HEK293T (cell line): ENCODE results near the gene ZNF70.

ENCODE experiments used
- CTCF ChIA-PET: fragments of 350-600 bp; formaldehyde crosslinking; extraction: SDS; loops from one replicate; lab custom pipeline; 2021; ENCODE audit warnings: antibody characterized with exemption, inconsistent platforms; lab: Yijun Ruan, JAX
- POLR2A ChIA-PET: fragments of 350-600 bp; formaldehyde crosslinking; extraction: SDS; loops from one replicate; lab custom pipeline; 2020; ENCODE audit warnings: antibody characterized with exemption, inconsistent platforms; lab: Yijun Ruan, JAX
- DNase-seq: peaks from one replicate; pipeline ENCODE4 v3.0.0; 2012; ENCODE audit warnings: mixed read lengths; ENCODE audit errors: extremely low spot score
- ARNT ChIP-seq: fragments of 450-650 bp; IDR thresholded peaks from 2 replicates; pipeline ENCODE4 v1.6.1; 2017; ENCODE audit warnings: mild to moderate bottlenecking
- BHLHE40 ChIP-seq: fragments of 450-650 bp; IDR thresholded peaks from 2 replicates; pipeline ENCODE4 v1.6.1; 2016; ENCODE audit warnings: mild to moderate bottlenecking, moderate library complexity, borderline replicate concordance
- CTBP1 ChIP-seq: fragments of 450-650 bp; IDR thresholded peaks from 2 replicates; pipeline ENCODE4 v1.6.1; 2016; ENCODE audit warnings: borderline replicate concordance
- ELF4 ChIP-seq: fragments of 450-650 bp; IDR thresholded peaks from 2 replicates; pipeline ENCODE4 v1.6.1; 2017; ENCODE audit warnings: antibody characterized with exemption
- FOXA1 ChIP-seq: fragments of 450-650 bp; IDR thresholded peaks from 2 replicates; pipeline ENCODE4 v1.6.1; 2016; ENCODE audit warnings: mild to moderate bottlenecking
- FOXK2 ChIP-seq: fragments of 450-650 bp; IDR thresholded peaks from 2 replicates; pipeline ENCODE4 v1.6.1; 2016; ENCODE audit warnings: mild to moderate bottlenecking
- FOXM1 ChIP-seq: fragments of 450-650 bp; IDR thresholded peaks from 2 replicates; pipeline ENCODE4 v1.6.1; 2017; ENCODE audit warnings: mild to moderate bottlenecking, borderline replicate concordance
- HDGF ChIP-seq: fragments of 450-650 bp; IDR thresholded peaks from 2 replicates; pipeline ENCODE4 v1.6.1; 2017; ENCODE audit warnings: antibody characterized with exemption, borderline replicate concordance
- L3MBTL2 ChIP-seq: fragments of 450-650 bp; conservative IDR thresholded peaks from 2 replicates; pipeline ENCODE4 v1.6.1; 2016; ENCODE audit warnings: mild to moderate bottlenecking
- LEF1 ChIP-seq: fragments of 450-650 bp; IDR thresholded peaks from 2 replicates; pipeline ENCODE4 v1.6.1; 2017; ENCODE audit warnings: mild to moderate bottlenecking, borderline replicate concordance
- NFRKB ChIP-seq: fragments of 450-650 bp; IDR thresholded peaks from 2 replicates; pipeline ENCODE4 v1.6.1; 2016; ENCODE audit warnings: mild to moderate bottlenecking, moderate library complexity
- SP1 ChIP-seq: fragments of 450-650 bp; IDR thresholded peaks from 2 replicates; pipeline ENCODE4 v1.6.1; 2017
- SUZ12 ChIP-seq: fragments of 450-650 bp; IDR thresholded peaks from 2 replicates; pipeline ENCODE4 v1.6.1; 2016; ENCODE audit warnings: mild to moderate bottlenecking
- TARDBP ChIP-seq: fragments of 450-650 bp; IDR thresholded peaks from 2 replicates; pipeline ENCODE4 v1.6.1; 2016
- ZNF384 ChIP-seq: fragments of 450-650 bp; IDR thresholded peaks from 2 replicates; pipeline ENCODE4 v1.6.1; 2016
- TF ChIP-seq, protein P1 (sequence below): fragments of 450-650 bp; IDR thresholded peaks from 2 replicates; pipeline ENCODE4 v1.6.1; 2016

ZNF70 gene

DNA sequence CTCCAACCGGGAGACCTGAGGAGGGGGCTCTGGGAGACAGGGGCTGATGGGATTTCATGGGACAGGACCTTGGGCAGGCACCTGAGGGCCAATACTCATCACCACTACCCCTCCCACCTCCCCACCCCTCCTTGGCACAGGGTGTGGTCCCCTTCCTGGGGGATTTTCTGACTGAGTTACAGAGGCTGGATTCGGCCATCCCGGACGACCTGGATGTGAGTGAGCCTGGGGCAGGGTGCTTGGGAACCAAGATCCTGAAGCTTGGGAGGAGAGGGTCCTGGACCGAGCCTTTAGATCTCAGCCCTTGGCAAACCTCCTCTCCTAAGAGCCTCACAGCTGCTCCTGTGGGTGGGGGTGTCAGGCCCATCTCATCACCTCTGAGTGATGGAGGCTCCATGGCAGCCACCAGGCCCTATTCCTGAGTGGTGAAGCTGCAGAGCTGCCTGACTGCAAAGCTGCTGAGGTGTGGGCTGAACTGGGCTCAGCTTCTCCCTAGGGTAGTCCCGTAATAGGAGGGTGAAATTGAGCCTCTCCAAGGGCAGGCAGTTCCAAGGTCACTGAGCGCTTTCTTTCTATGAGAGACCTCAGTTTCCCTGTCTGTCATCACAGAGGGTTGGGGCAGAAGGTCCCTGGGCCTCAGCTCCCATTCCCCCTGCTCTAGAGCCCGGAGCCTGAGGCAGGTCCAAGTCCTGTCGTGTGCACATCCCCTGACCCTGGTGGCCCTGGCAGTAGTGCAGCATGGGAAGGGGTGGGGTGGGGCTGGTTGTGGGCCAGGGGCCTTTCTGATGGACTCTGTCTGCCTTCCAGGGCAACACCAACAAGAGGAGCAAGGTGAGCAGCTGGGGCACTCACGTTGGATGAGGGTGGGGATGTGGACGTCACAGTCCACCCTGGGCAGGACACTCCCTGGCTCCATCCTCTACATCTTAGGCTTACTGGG lies 53.6 kb downstream of the ZNF70 start:
- CTCF ChIA-PET: no interaction called here
- POLR2A ChIA-PET: no interaction called here

DNA sequence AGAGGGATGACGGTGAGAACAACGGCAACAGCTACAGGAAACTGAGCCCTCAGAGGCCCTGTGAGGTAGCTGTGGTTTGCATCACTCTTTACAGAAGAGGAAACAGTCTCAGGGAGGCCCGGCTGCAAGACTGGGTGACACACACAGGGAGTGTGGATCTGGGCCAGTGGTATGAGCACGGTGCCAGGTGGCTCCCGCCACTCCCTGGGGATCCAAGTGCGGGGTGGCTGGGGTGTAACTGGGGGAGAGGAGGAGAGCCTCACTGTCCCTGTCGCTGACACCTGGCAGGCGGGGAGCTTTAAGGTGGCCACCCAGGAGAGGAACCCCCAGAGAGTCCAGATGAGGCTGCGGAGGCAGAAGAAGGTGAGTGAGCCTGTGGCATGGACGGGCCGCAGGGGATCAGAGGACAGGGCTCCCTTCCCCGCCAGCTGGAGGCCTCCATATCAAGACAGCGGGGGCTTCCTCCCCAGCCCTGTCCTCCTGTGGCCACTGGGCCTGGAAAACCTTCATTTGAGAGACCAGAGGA lies 54.5 kb downstream of the ZNF70 start:
- TF ChIP-seq ARNT: no peak
- TF ChIP-seq LEF1: no peak
- no peak for TF ChIP-seq FOXK2
- TF ChIP-seq ZNF384: no peak
- TF ChIP-seq FOXA1: no peak
- no peak for TF ChIP-seq L3MBTL2
- TF ChIP-seq, protein P1, sequence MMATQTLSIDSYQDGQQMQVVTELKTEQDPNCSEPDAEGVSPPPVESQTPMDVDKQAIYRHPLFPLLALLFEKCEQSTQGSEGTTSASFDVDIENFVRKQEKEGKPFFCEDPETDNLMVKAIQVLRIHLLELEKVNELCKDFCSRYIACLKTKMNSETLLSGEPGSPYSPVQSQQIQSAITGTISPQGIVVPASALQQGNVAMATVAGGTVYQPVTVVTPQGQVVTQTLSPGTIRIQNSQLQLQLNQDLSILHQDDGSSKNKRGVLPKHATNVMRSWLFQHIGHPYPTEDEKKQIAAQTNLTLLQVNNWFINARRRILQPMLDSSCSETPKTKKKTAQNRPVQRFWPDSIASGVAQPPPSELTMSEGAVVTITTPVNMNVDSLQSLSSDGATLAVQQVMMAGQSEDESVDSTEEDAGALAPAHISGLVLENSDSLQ: no peak
- TF ChIP-seq BHLHE40: no peak
- no peak for TF ChIP-seq NFRKB
- no peak for TF ChIP-seq SP1
- no peak for TF ChIP-seq SUZ12
- TF ChIP-seq HDGF: no peak
- TF ChIP-seq CTBP1: no peak
- no peak for TF ChIP-seq ELF4
- no peak for TF ChIP-seq FOXM1
- TF ChIP-seq TARDBP: no peak
- ChIA-PET CTCF (no interaction called here), POLR2A (interaction anchor here (1.3 kb wide), 1 partner anchor 21 kb away, joined by 3 read pairs; no protein-coding TSS in a partner anchor)
- no peak for DNase-seq

More for the DNA sequence above, 53.6 kb downstream of the ZNF70 start:
- DNase-seq: no peak
- TF ChIP-seq L3MBTL2 (no peak), NFRKB (no peak), CTBP1 (no peak), BHLHE40 (no peak), FOXA1 (no peak), HDGF (no peak), FOXK2 (no peak), SUZ12 (no peak)

DNA sequence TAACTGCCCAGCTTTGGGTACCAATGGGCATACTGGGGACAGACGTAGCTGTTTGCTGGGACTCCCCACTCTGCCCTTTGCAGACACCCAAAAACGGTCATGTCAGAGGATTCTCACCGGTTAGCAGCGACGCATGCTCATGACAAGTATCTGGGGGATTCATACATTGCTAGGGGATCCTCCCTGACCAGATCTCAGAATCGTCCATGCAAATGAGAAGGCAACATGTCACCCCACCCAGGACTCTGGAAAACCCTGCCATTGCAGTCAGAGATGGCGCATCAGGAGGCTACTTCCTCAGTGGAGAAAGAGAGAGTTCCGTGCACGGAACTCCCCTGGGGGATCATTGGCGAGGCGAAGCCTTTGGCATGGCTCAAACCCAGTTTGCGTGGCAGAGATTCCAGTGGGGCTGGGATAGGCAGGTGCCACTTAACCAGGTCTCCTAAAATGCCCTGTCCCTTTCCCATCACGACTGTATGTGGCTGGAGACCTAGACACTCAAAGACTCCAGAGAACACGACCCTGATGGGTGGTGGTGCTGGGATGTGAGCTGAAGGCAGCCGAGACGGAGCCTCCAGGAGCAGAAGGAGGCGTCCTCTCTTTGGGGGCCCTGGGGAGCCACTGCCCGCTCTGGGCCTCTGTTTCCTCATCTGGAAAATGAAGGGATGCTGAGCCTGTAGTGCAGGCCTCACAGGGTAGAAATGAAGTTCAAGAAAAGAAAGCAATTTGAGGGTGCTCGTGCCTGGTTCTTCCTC lies 55.2 kb downstream of the ZNF70 start:
- ChIA-PET CTCF (no interaction called here), POLR2A (interaction anchor here (1.3 kb wide), 1 partner anchor 22 kb away, joined by 3 read pairs; no protein-coding TSS in a partner anchor)
- TF ChIP-seq FOXK2: no peak
- no peak for DNase-seq

DNA sequence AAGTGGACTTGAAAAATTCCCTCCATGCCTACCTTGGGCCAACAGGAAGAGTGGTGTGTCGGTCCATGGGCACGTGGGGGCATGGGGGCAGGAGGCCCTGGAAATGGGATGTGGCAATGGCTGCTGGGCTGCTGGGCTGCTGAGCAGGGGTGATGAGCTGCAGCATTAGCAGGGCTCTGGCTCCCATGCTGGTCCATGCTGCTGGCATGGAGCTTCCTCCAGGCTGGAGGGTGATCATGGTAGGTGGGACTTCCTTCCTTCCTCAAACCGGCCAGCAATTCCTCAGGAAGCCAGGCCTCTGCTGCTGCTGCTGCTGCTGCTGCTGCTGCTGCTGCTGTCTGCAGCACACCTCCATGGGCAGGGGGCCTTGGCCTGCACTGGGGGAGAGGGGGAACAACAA lies 55.8 kb downstream of the ZNF70 start:
- TF ChIP-seq CTBP1: no peak
- TF ChIP-seq FOXK2: no peak
- no peak for TF ChIP-seq NFRKB
- TF ChIP-seq, protein P1: no peak
- no peak for TF ChIP-seq HDGF
- TF ChIP-seq FOXM1: no peak
- TF ChIP-seq LEF1: no peak
- TF ChIP-seq SP1: no peak
- no peak for TF ChIP-seq FOXA1
- no peak for TF ChIP-seq SUZ12
- TF ChIP-seq BHLHE40: no peak
- no peak for TF ChIP-seq ZNF384
- TF ChIP-seq L3MBTL2: no peak
- TF ChIP-seq ELF4: no peak
- no peak for TF ChIP-seq ARNT
- ChIA-PET POLR2A (interaction anchor here (1.3 kb wide), 1 partner anchor 22 kb away, joined by 3 read pairs; no protein-coding TSS in a partner anchor), CTCF (no interaction called here)
- no peak for DNase-seq

DNA sequence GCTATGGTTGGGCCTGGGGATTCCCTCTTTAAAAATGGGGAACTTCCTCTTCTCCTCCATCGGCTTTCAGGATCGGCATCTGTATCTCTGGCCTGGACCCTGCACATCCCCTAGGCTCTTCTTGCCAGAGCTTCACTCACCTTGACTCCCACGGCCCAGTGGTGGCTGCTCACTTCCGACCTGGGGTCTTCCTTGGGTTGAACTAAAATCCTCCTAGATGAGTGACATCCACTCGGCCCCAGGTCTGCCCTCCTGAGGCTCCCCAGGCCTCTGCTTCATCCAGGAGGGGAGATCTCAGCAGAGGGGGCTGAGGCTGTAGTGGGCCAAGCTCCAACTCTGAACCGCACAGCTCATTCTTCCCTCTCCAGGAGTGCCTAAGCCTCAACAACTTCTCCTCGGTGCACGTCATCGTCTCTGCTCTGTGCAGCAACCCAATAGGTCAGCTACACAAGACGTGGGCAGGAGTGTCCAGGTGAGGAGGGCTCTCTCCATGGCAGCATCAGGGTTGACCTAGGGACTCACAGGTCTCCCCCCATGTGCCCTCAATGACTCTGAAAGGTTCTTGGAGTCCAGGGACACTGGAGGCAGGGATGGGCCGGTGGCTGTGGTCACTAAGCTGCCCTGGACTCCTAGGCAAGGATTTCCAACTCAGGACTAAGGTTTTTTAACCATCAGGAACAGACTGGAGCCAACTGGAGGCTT lies 56.8 kb downstream of the ZNF70 start:
- DNase-seq: no peak
- ChIA-PET POLR2A (no interaction called here), CTCF (no interaction called here)
- TF ChIP-seq CTBP1 (no peak), L3MBTL2 (no peak), BHLHE40 (no peak), FOXA1 (no peak), FOXM1 (no peak), ZNF384 (no peak), SUZ12 (no peak), ELF4 (no peak), LEF1 (no peak), NFRKB (no peak), FOXK2 (no peak), TARDBP (no peak)
- TF ChIP-seq, protein P1: no peak
